ENCODE data around the gene CEACAM21.

DNA sequence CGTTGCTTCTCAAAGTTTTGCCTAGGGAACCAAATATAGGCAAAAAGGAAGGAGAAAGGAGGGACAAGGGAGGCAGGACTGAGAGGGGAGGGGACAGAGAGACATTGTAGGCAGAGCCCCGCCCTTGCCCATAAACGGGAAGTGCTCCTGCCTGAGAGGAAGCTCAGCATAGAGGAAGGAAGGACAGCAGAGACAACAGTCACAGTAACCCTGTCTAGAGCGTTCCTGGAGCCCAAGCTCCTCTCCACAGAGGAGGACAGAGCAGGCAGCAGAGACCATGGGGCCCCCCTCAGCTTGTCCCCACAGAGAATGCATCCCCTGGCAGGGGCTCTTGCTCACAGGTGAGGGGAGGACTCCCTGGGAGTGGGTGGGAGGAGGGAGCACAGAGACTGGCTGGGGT is at the start of gene CEACAM21:
- TF ChIP-seq POLR2A (IDR thresholded peaks at IDR 0.05; ENCODE audit: low read depth, low read length) (peak; percentile 72), POLR2AphosphoS5 (IDR thresholded peaks at IDR 0.05; ENCODE audit: low read depth, low read length) (peak; percentile 57; the same call in 1 of the 2 replicates), TAF1 (IDR thresholded peaks at IDR 0.05; ENCODE audit: borderline replicate concordance, low read depth, low read length) (no peak)

Data from GM12892 (cell line).